RCC 7860 (cell line): ENCODE data around the gene SULF2.

ENCODE experiments used
- DNase-seq: peaks from one replicate; pipeline ENCODE4 v3.0.0-alpha.2; 2015; ENCODE audit warnings: low spot score
- FAIRE-seq: peaks from 2 replicates; lab custom pipeline; 2012; peaks lifted over from hg19 to GRCh38; lab: Jason Lieb, UNC

SULF2 gene

DNA sequence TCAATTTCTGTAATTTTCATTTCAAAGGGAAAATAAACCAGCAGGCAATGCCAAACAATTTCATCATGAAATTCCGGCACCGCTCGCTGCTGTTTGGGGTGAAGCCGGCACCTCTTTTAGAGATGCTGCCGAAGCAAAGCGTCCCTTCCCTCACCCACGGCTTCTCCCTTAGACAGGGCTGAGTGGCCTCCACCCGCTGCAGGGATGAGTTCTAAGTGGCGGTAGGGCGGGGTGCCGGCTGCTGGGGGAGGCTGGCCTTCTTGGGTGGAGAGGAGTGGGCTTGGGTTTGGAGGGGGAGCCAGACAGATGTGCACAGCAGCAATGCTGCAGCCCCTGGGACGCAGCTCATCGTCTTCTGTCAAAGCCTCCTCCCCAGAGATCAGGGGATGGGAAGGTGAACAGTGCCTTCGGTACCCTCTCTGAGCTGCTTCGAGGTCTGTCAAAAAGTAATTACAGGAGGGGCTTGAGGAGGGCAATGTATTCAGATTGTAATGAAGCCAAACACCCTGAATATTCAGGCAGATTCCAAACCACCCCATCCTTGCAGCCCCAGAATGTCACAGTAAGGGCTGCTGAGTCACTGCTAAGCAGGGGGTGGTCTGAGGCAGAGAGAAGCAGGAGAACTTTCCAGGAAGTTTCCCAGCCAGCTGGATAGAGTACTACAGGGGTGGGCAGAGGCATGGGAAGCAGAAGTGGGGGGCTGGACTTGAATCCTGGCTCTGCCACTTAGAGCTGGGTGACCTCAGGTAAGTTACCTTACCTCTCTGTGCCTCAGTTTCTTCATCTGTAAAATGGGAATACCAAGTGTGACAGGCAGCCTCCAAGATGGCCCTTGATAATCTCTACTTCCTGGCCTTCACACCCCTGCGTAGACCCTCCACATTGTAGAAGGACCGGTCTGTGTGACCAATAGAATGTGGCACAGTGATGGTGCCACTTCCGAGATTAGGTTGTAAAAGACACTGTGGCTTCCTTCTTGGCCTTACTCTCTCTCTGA lies 96.6 kb downstream of the SULF2 start:
- no peak for DNase-seq
- no peak for FAIRE-seq

DNA sequence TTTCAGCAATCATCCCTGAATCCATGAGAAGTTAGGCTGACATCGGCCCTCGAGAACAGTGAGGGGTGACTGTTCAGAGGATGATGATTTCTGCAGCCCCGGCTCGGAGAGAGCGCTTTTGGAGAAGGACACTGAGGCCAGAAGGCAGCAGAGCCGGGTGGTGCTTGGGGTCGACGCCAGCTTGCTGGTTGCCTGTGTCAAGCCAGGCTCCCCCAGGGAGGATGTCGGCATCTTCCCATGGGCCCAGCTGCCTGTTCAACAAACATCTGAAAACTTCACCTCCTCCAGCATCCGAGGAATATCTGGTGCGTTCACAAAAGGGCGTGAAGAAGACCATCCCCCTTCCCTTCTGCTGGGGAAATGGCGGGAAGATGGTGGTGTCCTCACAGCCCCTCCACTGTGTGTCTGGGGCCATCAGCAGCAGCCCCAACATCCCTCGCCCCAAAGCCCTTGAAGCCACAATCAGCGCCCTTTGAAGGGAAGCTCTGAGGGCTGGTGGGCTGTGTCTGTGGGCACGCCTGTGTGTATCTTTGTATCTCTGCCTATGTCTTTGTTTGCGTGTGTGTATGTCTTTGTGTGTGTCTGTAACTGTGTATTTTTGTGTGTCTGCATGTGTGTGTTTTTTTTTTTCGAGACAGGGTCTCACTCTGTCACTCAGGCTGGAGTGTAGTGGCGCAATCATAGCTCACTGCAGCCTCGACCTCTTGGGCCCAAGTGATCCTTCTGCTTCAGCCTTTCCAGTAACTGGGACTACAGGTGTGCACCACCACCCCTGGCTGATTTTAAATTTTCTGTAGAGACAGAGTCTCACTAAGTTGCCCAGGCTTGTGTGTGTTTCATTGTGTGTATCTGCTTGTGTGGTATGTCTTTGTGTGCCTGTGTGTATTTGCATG lies 97.9 kb downstream of the SULF2 start:
- FAIRE-seq: no peak

DNA sequence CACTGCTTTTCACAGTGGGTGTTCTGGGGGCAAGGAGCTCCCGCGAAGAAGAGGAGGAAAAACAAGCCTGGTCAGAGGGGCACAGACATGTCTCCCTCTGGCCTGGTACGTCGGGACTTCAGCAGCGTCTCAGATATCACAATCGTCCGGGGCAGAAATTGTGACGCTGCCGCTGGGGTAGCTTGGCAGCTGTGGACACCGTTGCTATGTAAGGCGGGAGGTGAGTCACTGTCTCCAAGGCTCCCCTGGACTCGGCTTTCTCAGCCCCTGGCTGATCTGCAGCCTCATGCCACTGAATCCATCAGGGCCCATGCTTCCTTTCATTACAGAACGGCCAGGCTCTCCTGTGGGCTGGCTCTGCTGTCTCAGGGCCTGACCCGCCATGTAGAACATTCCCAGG lies 98.7 kb downstream of the SULF2 start:
- no peak for FAIRE-seq
- DNase-seq: no peak

More for the DNA sequence above, 97.9 kb downstream of the SULF2 start:
- no peak for DNase-seq

DNA sequence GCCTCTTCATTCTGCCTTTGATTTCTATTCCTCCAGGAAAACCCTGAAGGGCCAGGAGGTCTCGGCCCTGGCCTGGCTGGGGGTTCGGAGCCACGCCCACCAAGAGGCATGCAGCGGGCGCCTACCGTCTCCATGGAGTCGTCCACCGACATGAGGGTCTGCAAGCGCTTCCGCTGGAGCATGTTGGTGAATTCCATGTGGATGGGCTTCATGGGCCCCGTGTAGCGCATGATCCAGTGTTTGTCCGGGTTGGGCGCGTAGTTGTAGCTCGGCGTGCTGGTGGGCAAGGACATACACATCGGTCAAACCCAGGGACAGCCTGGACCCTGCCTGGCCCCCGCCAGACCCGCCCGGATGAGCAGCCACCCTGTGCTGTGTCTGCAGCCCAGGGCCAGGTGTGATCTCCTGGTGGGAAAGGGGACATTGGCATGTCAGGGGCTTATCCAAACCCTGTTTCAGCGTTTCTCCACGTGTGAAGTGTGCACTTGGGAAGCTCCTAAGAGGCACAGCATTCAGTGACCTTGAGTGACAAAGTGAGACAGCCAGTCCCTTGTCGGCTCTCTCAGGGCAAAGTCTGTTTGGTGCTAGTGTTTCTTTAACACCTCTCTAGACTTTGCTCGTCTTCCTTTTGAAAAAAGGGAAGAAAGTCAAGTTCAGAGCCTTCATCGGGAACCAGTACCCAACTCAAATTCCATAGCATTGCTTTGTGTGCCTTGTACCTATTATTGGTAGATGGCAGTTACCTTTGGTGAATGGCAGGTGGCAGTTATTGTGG lies 100.8 kb downstream of the SULF2 start:
- DNase-seq (no peak), FAIRE-seq (no peak)

DNA sequence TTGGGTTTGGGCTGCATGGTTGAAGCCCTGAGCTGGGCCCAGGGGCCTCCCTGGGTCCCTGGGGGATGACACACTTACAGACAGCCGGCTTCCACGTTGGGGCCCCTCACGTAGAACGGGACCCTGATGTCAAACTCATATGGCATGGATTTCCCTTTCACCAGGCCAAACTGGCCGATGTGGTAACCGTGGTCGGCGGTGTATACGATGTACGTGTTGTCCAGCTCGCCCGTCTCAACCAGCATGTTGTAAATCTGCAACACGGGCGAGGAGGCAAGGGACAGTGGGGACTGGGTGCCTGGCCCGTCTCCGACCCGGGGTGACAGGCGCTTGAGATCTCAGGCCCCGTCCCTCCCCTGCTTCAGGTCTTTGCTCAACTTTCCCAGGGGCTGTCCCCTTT lies 102.4 kb downstream of the SULF2 start:
- FAIRE-seq (no peak), DNase-seq (no peak)

DNA sequence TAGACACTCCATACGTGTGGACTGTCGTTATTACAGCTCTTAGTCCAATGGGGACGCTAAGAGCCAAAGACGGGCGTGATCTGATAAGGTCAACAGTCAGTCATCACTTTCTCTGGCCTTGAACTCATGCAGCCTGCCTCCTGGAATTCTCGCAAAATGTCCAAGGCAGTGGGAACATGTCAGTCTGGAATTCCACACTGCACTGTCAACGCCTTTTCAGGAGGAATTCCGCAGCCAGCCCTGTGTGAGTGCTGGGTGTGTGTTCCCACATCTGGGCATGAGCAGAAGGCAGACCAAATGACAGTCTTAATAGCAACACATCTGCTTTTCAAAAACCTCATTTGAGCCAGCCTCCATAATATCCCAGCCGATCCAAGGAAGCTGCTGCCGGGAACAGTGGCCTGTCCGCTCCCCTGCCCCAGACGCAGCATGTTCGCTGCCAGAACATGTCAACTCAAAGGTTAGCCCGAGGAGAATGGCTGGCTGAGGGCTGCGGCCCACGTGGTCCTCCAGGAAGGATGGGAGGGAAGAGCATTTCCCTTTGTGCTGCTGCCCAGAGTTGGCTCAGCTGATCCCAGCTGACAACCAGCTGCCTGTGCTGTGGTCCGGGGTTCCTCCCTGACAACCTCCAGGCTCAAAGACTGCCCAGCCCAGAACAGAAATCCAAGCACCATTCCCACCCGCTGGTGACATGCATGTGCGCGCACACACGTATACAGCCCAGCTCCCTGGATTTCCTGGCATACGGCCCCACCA lies 103.1 kb downstream of the SULF2 start:
- FAIRE-seq (no peak), DNase-seq (no peak)

DNA sequence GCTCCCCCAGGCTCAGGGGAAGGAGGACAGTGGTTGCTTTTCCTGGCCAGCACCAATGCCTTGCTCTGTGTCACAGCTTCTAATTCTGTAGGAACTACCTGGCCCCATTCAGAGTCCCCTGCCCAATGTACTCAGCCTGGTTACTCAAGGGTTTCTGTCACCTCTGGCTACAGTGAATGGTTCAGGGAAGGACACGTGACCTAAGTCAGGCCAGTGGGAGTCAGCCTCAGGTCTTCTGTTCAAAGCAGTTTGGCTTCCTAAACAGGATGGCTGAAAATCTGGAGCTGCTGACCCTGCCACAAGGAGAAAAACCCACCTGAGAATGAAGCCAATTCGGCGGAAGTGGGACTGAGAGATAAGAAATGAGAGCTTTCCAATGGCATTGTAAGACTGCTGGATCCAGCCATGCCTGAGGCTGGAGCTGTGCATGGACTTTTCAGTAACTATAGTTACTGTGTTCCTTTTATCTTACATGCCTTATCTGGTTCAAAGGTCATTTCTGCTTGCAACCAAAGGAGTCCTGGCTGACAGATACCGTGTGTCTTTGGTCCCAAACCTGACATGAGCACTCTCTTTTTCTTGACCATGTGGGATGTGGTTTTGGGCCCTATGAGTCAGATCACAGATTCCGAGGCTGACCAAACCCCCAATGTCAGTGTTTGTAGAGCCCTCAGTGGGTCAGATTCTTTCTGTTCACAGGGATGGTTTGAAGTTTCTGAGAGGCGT lies 104.3 kb downstream of the SULF2 start:
- FAIRE-seq (no peak), DNase-seq (peak; percentile 30)

DNA sequence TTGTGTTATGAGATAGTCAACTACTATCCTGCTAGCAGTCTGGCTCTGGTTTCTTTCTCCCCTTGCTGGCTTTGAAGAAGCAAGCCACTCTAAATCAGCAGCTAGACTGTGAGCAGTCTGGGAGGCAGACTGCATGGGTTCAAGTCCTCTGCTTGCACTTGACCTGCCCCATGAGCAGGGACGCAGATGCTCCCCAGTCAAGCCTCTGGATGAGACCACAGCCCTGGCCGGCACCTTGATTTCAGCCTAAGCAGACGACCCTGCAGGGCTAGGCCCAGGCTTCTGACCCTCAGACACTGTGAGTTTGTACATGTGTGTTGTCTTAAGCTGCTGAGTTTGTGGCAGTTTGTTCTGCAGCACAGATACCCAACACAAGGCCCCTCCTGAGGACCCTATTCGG lies 105.8 kb downstream of the SULF2 start:
- DNase-seq (no peak), FAIRE-seq (no peak)

DNA sequence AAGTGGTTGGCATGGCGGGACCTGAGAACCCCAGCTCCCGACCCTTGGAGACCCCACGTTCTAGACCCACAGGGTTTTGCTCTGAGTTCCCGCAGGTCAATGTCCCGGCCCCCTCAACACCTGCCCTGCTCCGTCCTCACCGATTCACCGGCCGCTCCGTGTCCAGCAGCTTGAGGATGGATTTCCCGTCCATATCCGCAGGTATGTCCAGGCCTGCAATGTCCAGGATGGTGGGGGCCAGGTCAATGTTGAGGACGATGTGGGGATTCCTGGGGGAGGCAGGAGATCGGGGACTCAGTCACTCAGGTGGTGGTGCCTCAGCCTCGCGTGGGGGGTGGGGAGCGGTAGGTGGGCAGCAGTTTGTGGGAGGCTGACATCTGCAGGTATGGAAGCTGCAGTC lies 106.7 kb downstream of the SULF2 start:
- FAIRE-seq (no peak), DNase-seq (no peak)

DNA sequence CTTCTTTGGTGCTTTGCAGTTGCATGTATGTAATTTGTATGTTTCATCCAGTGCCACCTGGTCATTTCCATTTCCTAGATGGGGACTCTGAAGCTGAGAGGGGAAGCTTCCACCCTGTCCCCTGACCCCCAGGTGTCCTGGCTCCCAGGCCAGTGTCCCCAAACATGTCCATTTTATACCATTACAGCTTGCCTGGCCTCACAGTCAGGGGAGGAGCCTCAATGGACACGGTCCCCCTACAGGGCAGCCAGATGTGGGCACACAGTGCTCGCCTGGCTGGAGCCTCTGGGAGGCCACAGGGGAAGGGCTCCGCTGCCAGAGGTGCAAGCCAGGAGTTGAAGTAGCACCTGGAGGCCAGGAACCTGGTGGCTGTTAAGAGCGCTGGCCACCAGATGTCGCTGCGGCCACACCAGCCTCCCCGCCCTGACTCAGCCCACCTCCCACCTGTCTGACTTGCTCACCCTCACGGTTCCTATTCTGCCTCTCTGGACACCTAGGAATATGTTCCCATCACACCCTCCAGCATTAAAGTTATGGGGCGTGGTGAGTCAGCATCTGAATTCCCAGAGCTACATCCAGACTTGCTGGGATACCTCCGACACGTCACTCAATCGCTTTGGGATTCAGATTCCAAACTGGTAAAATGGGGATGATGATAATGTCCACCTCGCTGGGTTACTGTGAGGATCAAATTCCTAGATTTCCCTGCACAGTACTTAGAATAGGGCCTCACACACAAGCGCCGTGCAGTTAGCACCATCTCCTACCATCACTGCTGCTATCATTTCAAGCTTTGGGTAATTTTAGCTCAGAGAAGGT lies 107.4 kb downstream of the SULF2 start:
- FAIRE-seq (no peak), DNase-seq (peak; percentile 31)

DNA sequence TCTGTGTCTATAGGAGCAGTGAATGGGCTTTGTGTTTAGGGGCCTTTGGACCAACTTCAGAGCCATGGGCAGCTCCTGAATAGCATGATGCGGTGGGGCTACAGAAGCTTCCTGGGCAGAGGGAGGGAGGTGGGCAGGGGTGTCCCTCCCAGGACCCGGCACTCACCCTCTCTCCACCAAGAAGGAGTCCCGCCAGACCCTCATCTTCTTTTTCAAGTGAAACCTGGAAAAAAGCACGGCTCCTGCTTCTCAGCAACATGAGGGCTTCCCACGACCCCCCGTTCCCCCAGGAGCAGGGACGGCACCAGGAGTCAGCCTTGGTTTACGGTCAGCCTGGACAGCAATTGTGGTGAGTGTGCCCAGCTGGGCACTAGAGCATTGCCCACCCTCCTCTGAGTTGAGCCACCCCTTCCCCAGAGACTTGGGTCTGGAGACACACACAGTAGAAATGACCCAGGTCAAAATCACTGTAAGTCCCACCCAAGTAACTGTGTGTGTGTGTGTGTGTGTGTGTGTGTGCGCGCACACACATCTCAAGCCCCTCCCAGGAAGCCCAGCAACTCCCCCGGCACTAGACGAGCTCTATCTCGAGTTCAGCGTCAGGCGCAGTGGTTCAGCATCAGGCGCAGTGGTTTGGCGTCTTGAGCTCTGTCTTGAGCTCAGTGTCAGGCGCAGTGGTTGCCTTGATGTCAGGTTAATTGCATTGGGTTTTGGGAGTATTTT lies 108.2 kb downstream of the SULF2 start:
- DNase-seq (no peak), FAIRE-seq (no peak)

DNA sequence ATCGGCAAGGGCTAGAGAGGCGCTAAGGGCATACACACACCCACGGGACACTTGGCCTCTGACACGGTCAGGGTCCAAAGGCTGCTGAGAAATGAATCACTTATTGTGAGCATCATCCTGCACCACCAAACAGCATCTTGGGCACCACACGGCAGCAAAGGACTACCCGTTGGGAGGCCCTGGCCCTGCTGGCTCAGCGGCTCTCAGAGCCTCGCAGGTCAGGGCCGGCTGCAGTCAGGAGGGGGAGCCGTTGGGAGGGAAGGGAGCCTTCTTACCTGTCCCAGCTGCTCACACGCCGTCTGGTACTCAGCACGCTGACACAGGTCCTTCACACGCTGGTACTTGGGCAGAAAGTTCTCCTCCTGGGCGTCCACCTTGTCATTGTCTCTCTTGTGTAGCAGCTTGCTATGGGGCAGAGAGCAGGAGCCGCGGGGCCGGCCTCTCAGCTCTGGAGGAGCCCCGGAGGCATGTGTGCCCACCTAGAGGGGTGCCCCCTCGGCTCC lies 109.0 kb downstream of the SULF2 start:
- no peak for DNase-seq
- no peak for FAIRE-seq

DNA sequence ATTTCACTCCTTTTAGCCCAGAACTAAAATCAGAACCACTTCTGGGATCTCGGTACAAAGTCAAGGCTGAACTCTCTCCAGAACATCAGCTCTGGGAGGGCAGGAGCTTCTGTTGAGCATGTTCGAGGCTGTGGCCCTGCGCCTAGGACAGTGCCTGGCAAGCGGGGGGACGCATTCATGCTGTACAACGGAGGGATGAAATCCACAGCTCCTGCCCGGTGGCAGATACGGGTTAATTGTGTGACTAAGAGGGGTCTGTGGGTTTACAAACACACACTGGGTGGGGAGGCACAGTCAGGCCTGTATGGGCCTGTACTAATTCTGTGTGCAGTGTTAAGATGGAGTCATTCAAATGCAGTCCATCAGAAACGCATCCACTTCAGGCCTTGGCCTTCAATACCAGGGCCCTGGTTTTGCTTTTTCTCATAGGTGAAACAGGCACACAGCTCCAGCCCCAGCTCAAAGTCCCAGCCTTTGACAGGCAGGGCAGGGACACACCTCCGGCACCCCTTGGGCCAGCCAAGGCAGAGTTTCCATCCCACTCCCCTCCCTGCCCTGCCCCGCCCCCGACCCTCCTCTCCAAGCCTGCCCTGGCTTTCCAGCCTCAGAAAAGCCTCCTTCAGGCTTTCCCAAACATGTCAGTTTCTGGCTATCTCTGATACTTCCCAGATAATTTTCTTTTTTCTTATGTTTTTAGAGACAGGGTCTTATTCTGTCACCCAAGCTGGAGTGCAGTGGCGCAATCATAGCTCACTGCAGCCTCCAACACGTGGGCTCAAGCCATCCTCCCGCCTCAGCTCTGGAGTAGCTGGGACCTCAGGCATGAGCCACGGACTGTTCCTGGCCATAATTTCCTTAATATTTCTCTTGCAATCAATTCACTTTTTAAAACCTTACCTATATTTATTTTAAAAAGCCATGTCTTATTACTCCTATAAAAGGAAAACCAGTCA lies 109.8 kb downstream of the SULF2 start:
- DNase-seq (no peak), FAIRE-seq (no peak)

DNA sequence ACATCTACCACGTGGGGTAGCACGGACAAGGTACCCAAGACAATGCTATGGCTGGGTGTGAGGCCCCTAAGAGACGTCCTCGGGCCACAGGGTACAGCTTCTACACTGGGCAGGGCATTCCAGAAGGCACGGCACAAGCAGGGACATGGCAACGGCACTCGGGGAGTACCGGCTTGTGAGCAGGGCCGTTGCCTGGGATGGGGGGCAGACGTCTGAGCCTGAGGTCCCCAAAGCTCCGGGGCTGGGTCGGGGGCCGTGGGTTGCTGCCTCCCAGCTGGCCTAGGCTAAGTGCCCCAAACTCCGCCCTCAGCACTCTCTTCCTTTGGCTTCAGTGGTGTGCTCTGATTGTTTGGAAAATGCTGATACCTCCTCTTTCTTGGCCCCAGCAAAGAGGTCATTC lies 110.6 kb downstream of the SULF2 start:
- FAIRE-seq (no peak), DNase-seq (no peak)

DNA sequence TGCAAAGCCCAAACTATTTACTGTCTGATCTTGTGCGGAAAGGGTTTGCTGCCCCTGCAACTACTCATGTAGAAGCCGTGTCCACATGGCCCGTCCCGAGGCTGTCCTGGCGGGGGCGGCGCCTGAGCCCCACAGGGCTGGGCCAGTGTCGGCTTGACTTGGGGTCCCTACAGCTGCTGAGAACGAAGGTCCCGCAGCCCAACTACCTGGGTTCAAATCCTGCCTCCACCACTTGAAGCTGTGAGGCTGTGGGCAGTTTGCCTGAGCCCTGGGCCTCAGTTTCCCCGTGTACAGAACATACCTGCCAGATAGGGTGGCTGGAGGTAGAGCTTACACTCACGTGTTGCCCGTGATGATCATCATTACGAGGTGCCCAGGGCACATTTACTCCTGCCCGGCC lies 111.1 kb downstream of the SULF2 start:
- no peak for FAIRE-seq
- DNase-seq: no peak

DNA sequence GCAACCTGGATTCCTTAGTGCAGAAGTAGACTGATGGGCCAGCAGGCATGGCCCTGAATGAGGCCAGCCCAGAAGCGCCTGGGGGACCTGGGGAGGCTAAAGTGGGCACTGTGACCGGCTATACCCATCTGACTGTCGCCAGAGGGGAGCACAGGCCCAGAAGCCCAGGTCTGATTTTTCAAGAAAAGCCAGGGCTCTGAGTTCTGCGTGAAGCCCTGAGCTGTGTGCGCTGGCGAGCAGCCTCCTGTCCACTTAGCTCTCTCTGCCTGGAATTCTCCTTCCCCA lies 111.7 kb downstream of the SULF2 start:
- DNase-seq (no peak), FAIRE-seq (no peak)
